Vagina (tissue), 2 donors: ENCODE data around the gene KLK2.

Experiments used
- CTCF ChIP-seq, 3 experiments: fragments of 450-650 bp in 2 of 3; fragments of 200-600 bp in 1 of 3; sonication (generic) in 1 of 3; IDR thresholded peaks; one replicate each; pipeline ENCODE4 v1.5.1; 2017 to 2019; ENCODE audit warnings: antibody characterized with exemption in 3 of 3, mild to moderate bottlenecking in 2 of 3, moderate library complexity in 2 of 3
- POLR2A ChIP-seq, 2 donors: fragments of 450-650 bp; IDR thresholded peaks; one replicate each; pipeline ENCODE4 v1.6.1; 2017; ENCODE audit warnings: antibody characterized with exemption in 2 of 2, mild to moderate bottlenecking in 2 of 2, moderate library complexity in 2 of 2
- POLR2AphosphoS5 ChIP-seq, 2 donors: sonication (generic); formaldehyde crosslinking; IDR thresholded peaks; one replicate each; pipeline ENCODE4 v1.9.0; 2017; ENCODE audit warnings: antibody characterized with exemption in 2 of 2, mild to moderate bottlenecking in 2 of 2, low read depth in 1 of 2; ENCODE audit not compliant: insufficient read depth in 1 of 2

- TF ChIP-seq CTCF (IDR thresholded peaks at IDR 0.05) (no peak), POLR2AphosphoS5 (IDR thresholded peaks at IDR 0.05; ENCODE audit: insufficient read depth in 1 of 2, low read depth in 1 of 2) (no peak), POLR2A (IDR thresholded peaks at IDR 0.05) (no peak)
These were observed 55.6 kb downstream of the KLK2 start for GRCh38 chr19:50928831-50929230.
